Neural cell (in vitro differentiated cells): ENCODE results near the gene TRIO.

ENCODE experiments used
- EP300 ChIP-seq: fragments of 450-650 bp; conservative IDR thresholded peaks from 2 replicates; pipeline ENCODE4 v1.6.1; 2014; ENCODE audit warnings: antibody characterized with exemption, mild to moderate bottlenecking, moderate library complexity; ENCODE audit not compliant: poor library complexity, severe bottlenecking
- RAD21 ChIP-seq: fragments of 450-650 bp; conservative IDR thresholded peaks from 2 replicates; pipeline ENCODE4 v1.6.1; 2014; ENCODE audit warnings: antibody characterized with exemption, mild to moderate bottlenecking, moderate library complexity
- TAF1 ChIP-seq: IDR thresholded peaks from 2 replicates; pipeline ENCODE4 v1.6.1; 2012; ENCODE audit warnings: low read depth
- TF ChIP-seq, protein P1 (sequence below): fragments of 450-650 bp; IDR thresholded peaks from 2 replicates; pipeline ENCODE4 v1.5.1; 2014; ENCODE audit warnings: antibody characterized with exemption, mild to moderate bottlenecking, moderate library complexity; ENCODE audit not compliant: poor library complexity, severe bottlenecking

DNA sequence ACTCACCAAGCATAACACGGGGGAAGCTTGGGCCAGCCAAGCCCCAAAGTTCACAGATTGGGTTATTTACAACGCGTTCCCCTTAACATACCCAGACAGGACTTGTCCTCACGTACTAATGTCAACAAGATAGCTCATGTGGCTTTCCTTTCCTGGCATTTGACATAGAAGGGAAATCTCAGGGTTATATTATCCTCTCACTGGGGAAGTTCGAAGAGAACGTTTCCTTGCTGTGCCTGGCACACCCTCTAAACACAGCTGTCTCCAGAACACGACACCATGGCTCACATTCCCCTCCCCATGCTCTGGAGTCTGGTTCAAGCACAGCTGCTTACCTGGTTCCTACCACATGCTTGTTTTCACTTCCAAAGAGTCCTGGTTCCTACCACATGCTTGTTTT, 391.6 kb downstream of the TRIO start:
- TF ChIP-seq, protein P1, sequence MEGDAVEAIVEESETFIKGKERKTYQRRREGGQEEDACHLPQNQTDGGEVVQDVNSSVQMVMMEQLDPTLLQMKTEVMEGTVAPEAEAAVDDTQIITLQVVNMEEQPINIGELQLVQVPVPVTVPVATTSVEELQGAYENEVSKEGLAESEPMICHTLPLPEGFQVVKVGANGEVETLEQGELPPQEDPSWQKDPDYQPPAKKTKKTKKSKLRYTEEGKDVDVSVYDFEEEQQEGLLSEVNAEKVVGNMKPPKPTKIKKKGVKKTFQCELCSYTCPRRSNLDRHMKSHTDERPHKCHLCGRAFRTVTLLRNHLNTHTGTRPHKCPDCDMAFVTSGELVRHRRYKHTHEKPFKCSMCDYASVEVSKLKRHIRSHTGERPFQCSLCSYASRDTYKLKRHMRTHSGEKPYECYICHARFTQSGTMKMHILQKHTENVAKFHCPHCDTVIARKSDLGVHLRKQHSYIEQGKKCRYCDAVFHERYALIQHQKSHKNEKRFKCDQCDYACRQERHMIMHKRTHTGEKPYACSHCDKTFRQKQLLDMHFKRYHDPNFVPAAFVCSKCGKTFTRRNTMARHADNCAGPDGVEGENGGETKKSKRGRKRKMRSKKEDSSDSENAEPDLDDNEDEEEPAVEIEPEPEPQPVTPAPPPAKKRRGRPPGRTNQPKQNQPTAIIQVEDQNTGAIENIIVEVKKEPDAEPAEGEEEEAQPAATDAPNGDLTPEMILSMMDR: no peak
- TF ChIP-seq RAD21 (no peak), EP300 (no peak), TAF1 (no peak)
